Measurements from ENCODE around the gene RBM33. TPM values are rescaled to one million over a fixed set of nuclear protein-coding genes. Genes with fewer than 3 reads are reported as not detected.

Gene RBM33
- total RNA-seq, 2 donors from 2014 or later = 86.8 to 87.1 TPM

- Mint-ChIP-seq H3K4me1 (peaks cover 22% of the 10 kb centered on the region), H3K4me3 (no peak overlapping the region), H3K27me3 (ENCODE audit: insufficient read depth) (no peaks in the 10 kb centered on the region), H3K36me3 (ENCODE audit: low read depth) (peaks cover 55% of the 10 kb centered on the region), H3K9me3 (no peaks in the 10 kb centered on the region), H3K27ac (no peak overlapping the region)
- no peak for DNase-seq
- Histone ChIP-seq H3K4me3 (ENCODE audit: low read length) (no peak overlapping the region), H3K27ac (ENCODE audit: low read depth, low read length) (no peak overlapping the region), H3K9me3 (ENCODE audit: control insufficient read depth, low read length) (no peaks in the 10 kb centered on the region), H3K4me1 (ENCODE audit: control insufficient read depth, insufficient read depth, low read length) (peaks cover 3% of the 10 kb centered on the region), H3K9ac (ENCODE audit: extremely low read depth, low read length, poor library complexity, severe bottlenecking) (no peak overlapping the region), H3K27me3 (ENCODE audit: control insufficient read depth, insufficient read depth, low read length, poor library complexity, severe bottlenecking) (no peaks in the 10 kb centered on the region), H3K36me3 (ENCODE audit: control insufficient read depth, insufficient read depth, low read length) (peaks cover 68% of the 10 kb centered on the region)
- 98 to 100% methylated on average over 2 to 6 of the region's 6 CpGs for WGBS, 2 experiments (ENCODE audit: insufficient coverage in 1 of 2, insufficient read length in 1 of 2)
- TF ChIP-seq CTCF (conservative IDR thresholded peaks at IDR 0.05) = no peak
These were observed 56.4 kb downstream of the RBM33 start for GRCh38 chr7:155700847-155701246.

GRCh38 chr7:155701972-155702544 lies 57.6 kb downstream of the RBM33 start:
- no peak for DNase-seq
- no peak for TF ChIP-seq CTCF (conservative IDR thresholded peaks at IDR 0.05)
- H3K27me3 Mint-ChIP-seq (ENCODE audit: insufficient read depth) = no peaks in the 10 kb centered on the region
- Histone ChIP-seq H3K27me3 (ENCODE audit: control insufficient read depth, insufficient read depth, low read length, poor library complexity, severe bottlenecking) (no peaks in the 10 kb centered on the region), H3K4me1 (ENCODE audit: control insufficient read depth, insufficient read depth, low read length) (peaks cover 3% of the 10 kb centered on the region), H3K9ac (ENCODE audit: extremely low read depth, low read length, poor library complexity, severe bottlenecking) (no peak overlapping the region), H3K36me3 (ENCODE audit: control insufficient read depth, insufficient read depth, low read length) (peaks cover 72% of the 10 kb centered on the region), H3K4me3 (ENCODE audit: low read length) (no peak overlapping the region), H3K9me3 (ENCODE audit: control insufficient read depth, low read length) (no peaks in the 10 kb centered on the region), H3K27ac (ENCODE audit: low read depth, low read length) (no peak overlapping the region)
- peaks cover 22% of the 10 kb centered on the region for H3K4me1 Mint-ChIP-seq
- H3K36me3 Mint-ChIP-seq (ENCODE audit: low read depth) = peaks cover 60% of the 10 kb centered on the region
- no peak overlapping the region for H3K4me3 Mint-ChIP-seq
- 97% methylated on average over 3 of the region's 3 CpGs; no CpG with 5 or more reads in 1 of the 2 experiments for whole genome bisulfite sequencing, 2 experiments (ENCODE audit: insufficient coverage in 1 of 2, insufficient read length in 1 of 2)
- no peak overlapping the region for H3K27ac Mint-ChIP-seq
- no peaks in the 10 kb centered on the region for H3K9me3 Mint-ChIP-seq

GRCh38 chr7:155702616-155703015 lies 58.2 kb downstream of the RBM33 start:
- Mint-ChIP-seq H3K9me3 (no peaks in the 10 kb centered on the region), H3K4me1 (peaks cover 22% of the 10 kb centered on the region), H3K4me3 (no peak overlapping the region), H3K27ac (no peak overlapping the region), H3K27me3 (ENCODE audit: insufficient read depth) (no peaks in the 10 kb centered on the region), H3K36me3 (ENCODE audit: low read depth) (peaks cover 64% of the 10 kb centered on the region)
- Histone ChIP-seq H3K27ac (ENCODE audit: low read depth, low read length) (no peak overlapping the region), H3K4me1 (ENCODE audit: control insufficient read depth, insufficient read depth, low read length) (peaks cover 3% of the 10 kb centered on the region), H3K9me3 (ENCODE audit: control insufficient read depth, low read length) (no peaks in the 10 kb centered on the region), H3K36me3 (ENCODE audit: control insufficient read depth, insufficient read depth, low read length) (peaks cover 78% of the 10 kb centered on the region), H3K4me3 (ENCODE audit: low read length) (no peak overlapping the region), H3K9ac (ENCODE audit: extremely low read depth, low read length, poor library complexity, severe bottlenecking) (no peak overlapping the region), H3K27me3 (ENCODE audit: control insufficient read depth, insufficient read depth, low read length, poor library complexity, severe bottlenecking) (no peaks in the 10 kb centered on the region)
- no peak for TF ChIP-seq CTCF (conservative IDR thresholded peaks at IDR 0.05)
- no peak for DNase-seq
- 89 to 100% methylated on average over 1 of the region's 1 CpG for WGBS, 2 experiments (ENCODE audit: insufficient coverage in 1 of 2, insufficient read length in 1 of 2)
